ENCODE data around the gene CRIP3. TPM values are rescaled to one million over a fixed set of nuclear protein-coding genes. Genes with fewer than 3 reads are reported as not detected.

CRIP3 gene
- total and polyA plus RNA-seq, 2 of the 13 experiments (the other 11 are each of a cell fraction or from before 2014, with no cell fraction given) = 6.3 to 9.3 TPM

DNA sequence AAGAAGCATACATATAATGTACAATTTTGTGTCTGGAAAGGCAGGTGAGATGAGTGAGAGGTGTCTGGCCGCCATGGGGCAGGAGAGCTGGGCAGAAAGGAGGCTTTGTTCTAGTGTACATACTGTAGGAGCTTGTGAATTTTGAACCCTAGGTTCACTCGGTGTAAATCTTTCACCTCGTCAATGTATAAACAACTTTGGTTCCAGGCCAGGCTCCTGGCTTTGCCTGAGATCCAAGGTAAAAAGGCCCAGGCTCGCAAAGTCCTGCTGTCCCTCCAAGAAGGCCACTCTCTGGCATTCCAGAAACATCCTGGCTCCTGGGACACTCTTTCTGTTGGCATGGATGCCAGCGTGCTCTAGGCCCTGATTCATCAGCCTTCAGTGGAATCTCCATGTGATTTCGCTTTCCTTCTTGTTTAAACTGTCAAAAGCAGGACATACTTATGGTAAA lies 17.7 kb downstream of the CRIP3 start (continued):
- TF ChIP-seq, protein P1, sequence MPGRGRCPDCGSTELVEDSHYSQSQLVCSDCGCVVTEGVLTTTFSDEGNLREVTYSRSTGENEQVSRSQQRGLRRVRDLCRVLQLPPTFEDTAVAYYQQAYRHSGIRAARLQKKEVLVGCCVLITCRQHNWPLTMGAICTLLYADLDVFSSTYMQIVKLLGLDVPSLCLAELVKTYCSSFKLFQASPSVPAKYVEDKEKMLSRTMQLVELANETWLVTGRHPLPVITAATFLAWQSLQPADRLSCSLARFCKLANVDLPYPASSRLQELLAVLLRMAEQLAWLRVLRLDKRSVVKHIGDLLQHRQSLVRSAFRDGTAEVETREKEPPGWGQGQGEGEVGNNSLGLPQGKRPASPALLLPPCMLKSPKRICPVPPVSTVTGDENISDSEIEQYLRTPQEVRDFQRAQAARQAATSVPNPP (CRISPR knock-in tag; IDR thresholded peaks at IDR 0.05) = no peak
- TF ChIP-seq SATB2 (CRISPR knock-in tag; IDR thresholded peaks at IDR 0.05) (no peak), CREB1 (IDR thresholded peaks at IDR 0.05) (no peak), CREB1 (CRISPR knock-in tag; IDR thresholded peaks at IDR 0.05) (no peak), ZKSCAN1 (IDR thresholded peaks at IDR 0.05; ENCODE audit: low read length) (0 out of 2 replicates have a peak, but pooled peaks have one; percentile 44), MAFF (IDR thresholded peaks at IDR 0.05; ENCODE audit: low read depth, low read length) (no peak), CHD2 (IDR thresholded peaks at IDR 0.05; ENCODE audit: low read depth, low read length) (no peak), MIER2 (CRISPR knock-in tag; IDR thresholded peaks at IDR 0.05) (no peak), EP300 (IDR thresholded peaks at IDR 0.05; ENCODE audit: low read depth in 2 of 2, low read length in 2 of 2) (peak; percentile 77 to 87; a peak in 3 of 4 replicates), EP300 (CRISPR knock-in tag; IDR thresholded peaks at IDR 0.05; ENCODE audit: borderline replicate concordance) (peak; percentile 65), NFE2L1 (CRISPR knock-in tag; IDR thresholded peaks at IDR 0.05; ENCODE audit: borderline replicate concordance) (no peak), NCOA5 (CRISPR knock-in tag; IDR thresholded peaks at IDR 0.05) (no peak), ZNF724P (CRISPR knock-in tag; IDR thresholded peaks at IDR 0.05; ENCODE audit: borderline replicate concordance) (no peak; the same call in 1 of the 2 replicates), KLF6 (CRISPR knock-in tag; IDR thresholded peaks at IDR 0.05) (peak; percentile 35; the same call in 1 of the 2 replicates), ATF7-NPFF (CRISPR knock-in tag; IDR thresholded peaks at IDR 0.05; ENCODE audit: low read depth) (no peak), SNAI1 (CRISPR knock-in tag; IDR thresholded peaks at IDR 0.05; ENCODE audit: borderline replicate concordance) (no peak), NCOR1 (IDR thresholded peaks at IDR 0.05; ENCODE audit: borderline replicate concordance, low read length) (peak; percentile 92)
- TF ChIP-seq, protein P2, sequence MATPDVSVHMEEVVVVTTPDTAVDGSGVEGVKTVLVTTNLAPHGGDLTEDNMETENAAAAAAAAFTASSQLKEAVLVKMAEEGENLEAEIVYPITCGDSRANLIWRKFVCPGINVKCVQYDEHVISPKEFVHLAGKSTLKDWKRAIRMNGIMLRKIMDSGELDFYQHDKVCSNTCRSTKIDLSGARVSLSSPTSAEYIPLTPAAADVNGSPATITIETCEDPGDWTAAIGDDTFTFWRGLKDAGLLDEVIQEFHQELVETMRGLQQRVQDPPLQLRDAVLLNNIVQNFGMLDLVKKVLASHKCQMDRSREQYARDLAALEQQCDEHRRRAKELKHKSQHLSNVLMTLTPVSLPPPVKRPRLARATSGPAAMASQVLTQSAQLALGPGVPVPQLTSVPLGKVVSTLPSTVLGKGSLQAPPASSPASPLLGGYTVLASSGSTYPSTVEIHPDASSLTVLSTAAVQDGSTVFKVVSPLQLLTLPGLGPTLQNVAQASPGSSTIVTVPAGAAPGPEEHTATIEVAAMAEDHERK (CRISPR knock-in tag; IDR thresholded peaks at IDR 0.05; ENCODE audit: low read depth) = no peak
- TF ChIP-seq, protein P3, sequence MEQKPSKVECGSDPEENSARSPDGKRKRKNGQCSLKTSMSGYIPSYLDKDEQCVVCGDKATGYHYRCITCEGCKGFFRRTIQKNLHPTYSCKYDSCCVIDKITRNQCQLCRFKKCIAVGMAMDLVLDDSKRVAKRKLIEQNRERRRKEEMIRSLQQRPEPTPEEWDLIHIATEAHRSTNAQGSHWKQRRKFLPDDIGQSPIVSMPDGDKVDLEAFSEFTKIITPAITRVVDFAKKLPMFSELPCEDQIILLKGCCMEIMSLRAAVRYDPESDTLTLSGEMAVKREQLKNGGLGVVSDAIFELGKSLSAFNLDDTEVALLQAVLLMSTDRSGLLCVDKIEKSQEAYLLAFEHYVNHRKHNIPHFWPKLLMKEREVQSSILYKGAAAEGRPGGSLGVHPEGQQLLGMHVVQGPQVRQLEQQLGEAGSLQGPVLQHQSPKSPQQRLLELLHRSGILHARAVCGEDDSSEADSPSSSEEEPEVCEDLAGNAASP (CRISPR knock-in tag; IDR thresholded peaks at IDR 0.05; ENCODE audit: borderline replicate concordance) = peak; percentile 56
- TF ChIP-seq, protein P4, sequence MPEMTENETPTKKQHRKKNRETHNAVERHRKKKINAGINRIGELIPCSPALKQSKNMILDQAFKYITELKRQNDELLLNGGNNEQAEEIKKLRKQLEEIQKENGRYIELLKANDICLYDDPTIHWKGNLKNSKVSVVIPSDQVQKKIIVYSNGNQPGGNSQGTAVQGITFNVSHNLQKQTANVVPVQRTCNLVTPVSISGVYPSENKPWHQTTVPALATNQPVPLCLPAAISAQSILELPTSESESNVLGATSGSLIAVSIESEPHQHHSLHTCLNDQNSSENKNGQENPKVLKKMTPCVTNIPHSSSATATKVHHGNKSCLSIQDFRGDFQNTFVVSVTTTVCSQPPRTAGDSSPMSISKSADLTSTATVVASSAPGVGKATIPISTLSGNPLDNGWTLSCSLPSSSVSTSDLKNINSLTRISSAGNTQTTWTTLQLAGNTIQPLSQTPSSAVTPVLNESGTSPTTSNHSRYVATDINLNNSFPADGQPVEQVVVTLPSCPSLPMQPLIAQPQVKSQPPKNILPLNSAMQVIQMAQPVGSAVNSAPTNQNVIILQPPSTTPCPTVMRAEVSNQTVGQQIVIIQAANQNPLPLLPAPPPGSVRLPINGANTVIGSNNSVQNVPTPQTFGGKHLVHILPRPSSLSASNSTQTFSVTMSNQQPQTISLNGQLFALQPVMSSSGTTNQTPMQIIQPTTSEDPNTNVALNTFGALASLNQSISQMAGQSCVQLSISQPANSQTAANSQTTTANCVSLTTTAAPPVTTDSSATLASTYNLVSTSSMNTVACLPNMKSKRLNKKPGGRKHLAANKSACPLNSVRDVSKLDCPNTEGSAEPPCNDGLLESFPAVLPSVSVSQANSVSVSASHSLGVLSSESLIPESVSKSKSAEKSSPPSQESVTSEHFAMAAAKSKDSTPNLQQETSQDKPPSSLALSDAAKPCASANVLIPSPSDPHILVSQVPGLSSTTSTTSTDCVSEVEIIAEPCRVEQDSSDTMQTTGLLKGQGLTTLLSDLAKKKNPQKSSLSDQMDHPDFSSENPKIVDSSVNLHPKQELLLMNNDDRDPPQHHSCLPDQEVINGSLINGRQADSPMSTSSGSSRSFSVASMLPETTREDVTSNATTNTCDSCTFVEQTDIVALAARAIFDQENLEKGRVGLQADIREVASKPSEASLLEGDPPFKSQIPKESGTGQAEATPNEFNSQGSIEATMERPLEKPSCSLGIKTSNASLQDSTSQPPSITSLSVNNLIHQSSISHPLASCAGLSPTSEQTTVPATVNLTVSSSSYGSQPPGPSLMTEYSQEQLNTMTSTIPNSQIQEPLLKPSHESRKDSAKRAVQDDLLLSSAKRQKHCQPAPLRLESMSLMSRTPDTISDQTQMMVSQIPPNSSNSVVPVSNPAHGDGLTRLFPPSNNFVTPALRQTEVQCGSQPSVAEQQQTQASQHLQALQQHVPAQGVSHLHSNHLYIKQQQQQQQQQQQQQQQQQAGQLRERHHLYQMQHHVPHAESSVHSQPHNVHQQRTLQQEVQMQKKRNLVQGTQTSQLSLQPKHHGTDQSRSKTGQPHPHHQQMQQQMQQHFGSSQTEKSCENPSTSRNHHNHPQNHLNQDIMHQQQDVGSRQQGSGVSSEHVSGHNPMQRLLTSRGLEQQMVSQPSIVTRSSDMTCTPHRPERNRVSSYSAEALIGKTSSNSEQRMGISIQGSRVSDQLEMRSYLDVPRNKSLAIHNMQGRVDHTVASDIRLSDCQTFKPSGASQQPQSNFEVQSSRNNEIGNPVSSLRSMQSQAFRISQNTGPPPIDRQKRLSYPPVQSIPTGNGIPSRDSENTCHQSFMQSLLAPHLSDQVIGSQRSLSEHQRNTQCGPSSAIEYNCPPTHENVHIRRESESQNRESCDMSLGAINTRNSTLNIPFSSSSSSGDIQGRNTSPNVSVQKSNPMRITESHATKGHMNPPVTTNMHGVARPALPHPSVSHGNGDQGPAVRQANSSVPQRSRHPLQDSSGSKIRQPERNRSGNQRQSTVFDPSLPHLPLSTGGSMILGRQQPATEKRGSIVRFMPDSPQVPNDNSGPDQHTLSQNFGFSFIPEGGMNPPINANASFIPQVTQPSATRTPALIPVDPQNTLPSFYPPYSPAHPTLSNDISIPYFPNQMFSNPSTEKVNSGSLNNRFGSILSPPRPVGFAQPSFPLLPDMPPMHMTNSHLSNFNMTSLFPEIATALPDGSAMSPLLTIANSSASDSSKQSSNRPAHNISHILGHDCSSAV (CRISPR knock-in tag; IDR thresholded peaks at IDR 0.05; ENCODE audit: borderline replicate concordance) = no peak
